Astrocyte of the cerebellum (primary cell): ENCODE data around the gene PTPRT.

ENCODE experiments used
- DNase-seq: peaks from one replicate; pipeline ENCODE4 v3.0.0-alpha.2; 2011; ENCODE audit warnings: low read depth
- H3K4me3 ChIP-seq: 2 replicates; pipeline ENCODE4 v1.5.1; 2011; ENCODE audit warnings: mild to moderate bottlenecking, low read depth, low read length, moderate library complexity
- in situ Hi-C: cut with HindIII; loops from 2 replicates; pipeline ENCODE4 v1.10.0; 2017; ENCODE audit warnings: low sequenced_read_pairs
- TF ChIP-seq, protein P1 (sequence below): IDR thresholded peaks from 2 replicates; pipeline ENCODE4 v1.5.1; 2012; ENCODE audit warnings: low read length, low read depth, moderate library complexity, mild to moderate bottlenecking; ENCODE audit errors: missing control alignments

PTPRT gene

DNA sequence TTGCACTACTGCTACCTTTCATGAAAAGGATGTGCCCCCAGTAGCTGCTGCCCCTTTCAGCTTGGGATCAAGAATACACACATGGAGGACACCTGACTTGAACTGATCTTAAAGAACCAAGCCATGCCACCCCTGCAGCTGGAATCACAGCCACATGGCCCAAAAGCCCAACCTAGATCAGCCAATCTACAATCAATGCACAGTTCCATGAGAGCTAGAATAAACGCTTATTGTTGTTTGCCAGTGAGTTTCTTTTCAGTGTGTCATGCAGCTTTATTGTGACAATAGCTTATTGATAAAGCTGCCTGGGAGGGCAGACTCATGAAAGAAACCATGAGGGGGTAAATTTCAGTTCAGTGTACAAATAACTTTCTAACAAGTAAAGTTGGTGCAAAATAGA is 397.7 kb downstream of the PTPRT start:
- in situ Hi-C loops, result no loop called here
- no peak for DNase-seq
- TF ChIP-seq, protein P1, sequence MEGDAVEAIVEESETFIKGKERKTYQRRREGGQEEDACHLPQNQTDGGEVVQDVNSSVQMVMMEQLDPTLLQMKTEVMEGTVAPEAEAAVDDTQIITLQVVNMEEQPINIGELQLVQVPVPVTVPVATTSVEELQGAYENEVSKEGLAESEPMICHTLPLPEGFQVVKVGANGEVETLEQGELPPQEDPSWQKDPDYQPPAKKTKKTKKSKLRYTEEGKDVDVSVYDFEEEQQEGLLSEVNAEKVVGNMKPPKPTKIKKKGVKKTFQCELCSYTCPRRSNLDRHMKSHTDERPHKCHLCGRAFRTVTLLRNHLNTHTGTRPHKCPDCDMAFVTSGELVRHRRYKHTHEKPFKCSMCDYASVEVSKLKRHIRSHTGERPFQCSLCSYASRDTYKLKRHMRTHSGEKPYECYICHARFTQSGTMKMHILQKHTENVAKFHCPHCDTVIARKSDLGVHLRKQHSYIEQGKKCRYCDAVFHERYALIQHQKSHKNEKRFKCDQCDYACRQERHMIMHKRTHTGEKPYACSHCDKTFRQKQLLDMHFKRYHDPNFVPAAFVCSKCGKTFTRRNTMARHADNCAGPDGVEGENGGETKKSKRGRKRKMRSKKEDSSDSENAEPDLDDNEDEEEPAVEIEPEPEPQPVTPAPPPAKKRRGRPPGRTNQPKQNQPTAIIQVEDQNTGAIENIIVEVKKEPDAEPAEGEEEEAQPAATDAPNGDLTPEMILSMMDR, result no peak
- H3K4me3 ChIP-seq, result no peak overlapping the region

DNA sequence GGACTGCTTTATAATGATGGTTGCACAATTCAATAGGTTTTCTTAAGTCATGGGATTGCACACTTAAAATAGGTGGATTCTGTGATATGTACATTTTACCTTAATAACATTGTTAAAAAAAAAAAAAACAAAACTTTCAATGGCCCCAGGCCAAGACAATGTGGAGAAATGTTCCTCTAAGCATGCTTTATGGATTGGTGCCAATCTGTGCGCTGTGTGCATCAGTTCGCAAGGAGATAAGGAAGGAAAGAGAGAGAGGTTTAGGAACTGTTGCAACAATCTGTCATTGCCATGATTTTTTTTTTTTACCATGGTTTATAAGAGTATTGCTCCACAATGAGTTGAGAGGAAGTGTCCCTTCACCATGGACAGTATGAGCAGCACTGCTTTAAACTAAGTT is 399.6 kb downstream of the PTPRT start:
- H3K4me3 ChIP-seq, result no peak overlapping the region
- TF ChIP-seq, protein P1, result no peak
- DNase-seq, result no peak
- in situ Hi-C loops, result no loop called here

DNA sequence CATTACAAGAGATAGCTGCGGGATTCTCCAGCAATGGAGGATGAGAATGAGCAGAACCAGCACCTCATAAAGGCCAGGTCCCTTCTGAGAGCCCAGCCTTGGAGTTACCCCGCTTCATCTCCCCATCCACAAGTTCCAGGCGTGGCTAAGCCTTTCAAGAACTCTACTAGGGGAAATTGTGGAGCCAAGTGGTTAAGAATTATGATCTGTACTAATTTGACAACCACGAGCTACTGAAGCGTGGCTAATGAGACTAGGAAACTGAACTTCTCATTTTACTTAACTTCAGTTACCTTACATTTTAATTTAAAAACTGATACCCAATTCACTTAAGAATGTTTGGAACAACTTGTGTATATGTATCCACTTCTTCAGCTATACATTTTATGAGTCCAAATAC is 401.0 kb downstream of the PTPRT start:
- TF ChIP-seq, protein P1, result no peak

DNA sequence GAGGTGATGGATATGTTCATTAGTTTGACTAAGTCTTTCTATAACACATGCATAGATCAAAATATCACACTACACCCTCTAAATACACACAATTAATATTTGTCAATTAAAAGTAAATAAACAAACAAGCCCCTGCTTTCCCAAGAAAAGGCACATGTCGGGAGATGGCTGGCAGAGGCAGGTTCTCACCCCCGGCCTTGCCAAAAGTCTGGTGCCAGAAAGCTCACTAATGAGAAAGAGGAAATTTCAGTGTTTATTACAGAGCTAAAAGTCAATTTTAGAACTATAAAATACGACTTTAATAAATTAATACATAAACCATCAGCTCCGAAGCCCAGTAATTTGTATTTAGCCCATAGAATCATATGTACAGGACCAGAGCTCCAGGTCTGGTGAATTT is 404.7 kb downstream of the PTPRT start:
- in situ Hi-C loops, result no loop called here
- no peak for DNase-seq
- H3K4me3 ChIP-seq, result no peak overlapping the region

More for the DNA sequence above, 401.0 kb downstream of the PTPRT start:
- no peak for DNase-seq
- no peak overlapping the region for H3K4me3 ChIP-seq
- in situ Hi-C loops, result no loop called here

DNA sequence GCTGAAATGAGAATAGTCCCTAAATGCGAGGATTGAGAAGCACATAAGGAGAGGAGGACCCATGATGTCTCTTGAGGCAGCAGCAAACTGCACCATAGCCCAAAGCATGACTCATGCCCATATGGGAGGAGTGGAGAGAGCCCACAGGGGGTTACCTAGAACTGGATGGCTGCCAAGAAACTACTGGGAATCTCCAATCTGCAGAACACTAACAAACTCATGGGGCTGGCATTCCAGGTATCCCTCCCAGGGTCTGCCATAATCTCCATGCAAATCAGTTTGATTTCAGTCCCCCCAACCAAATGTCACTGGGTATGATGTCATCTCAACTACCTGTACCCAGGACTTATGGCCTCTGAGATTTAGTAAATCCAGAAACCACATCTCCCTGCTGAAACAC is 410.5 kb downstream of the PTPRT start:
- TF ChIP-seq, protein P1, result no peak
- in situ Hi-C loops, result no loop called here
- no peak for DNase-seq
- no peak overlapping the region for H3K4me3 ChIP-seq

More for the DNA sequence above, 404.7 kb downstream of the PTPRT start:
- TF ChIP-seq, protein P1, result no peak

DNA sequence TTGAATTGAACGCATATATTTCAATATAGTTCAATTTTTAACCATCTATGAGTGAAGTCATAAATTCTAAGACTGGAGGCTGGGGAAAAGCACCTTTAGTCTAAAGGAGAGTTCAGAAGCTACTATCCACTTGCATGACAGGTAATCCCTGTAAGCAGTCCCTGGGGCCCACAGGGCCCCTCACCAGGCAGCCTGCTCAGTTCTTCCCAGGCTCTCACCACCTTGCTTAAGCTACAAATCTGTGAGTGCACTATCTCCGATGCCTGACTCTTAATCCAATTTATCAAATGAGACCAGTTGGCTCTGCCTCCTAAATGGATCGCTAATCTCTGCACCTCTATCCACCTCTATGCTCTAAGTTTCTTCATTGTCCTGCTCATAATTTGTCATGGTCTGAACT is 413.8 kb downstream of the PTPRT start:
- no peak overlapping the region for H3K4me3 ChIP-seq
- TF ChIP-seq, protein P1, result no peak
- DNase-seq, result no peak
- in situ Hi-C loops, result no loop called here

DNA sequence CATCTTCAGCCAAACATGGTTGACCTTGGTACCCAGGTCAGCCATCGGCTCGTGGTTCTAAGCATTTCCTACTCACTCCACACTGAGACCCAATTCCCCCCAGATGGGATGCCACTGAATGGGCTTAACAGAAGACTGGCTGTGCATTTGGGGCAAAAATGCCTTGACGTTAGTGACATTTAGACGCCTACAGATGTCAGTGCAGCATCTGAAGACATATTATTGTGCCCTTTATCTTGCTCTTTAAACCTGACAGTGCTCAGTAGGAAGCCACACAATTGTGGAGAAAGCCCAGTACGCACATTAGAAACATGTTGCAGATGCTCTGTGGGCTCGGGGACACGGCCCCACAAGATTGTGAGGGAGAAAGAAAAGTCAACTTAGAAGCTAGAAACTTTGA is 414.7 kb downstream of the PTPRT start:
- DNase-seq, result no peak
- no peak overlapping the region for H3K4me3 ChIP-seq
- in situ Hi-C loops, result no loop called here
- TF ChIP-seq, protein P1, result no peak
